Fibroblast of peridontal ligament (primary cell): ENCODE measurements around the gene HSPA12A.

Experiments
- DNase-seq: peaks from one replicate; pipeline ENCODE4 v3.0.0-alpha.2; 2010; ENCODE audit errors: extremely low read depth

Gene HSPA12A, protein sequence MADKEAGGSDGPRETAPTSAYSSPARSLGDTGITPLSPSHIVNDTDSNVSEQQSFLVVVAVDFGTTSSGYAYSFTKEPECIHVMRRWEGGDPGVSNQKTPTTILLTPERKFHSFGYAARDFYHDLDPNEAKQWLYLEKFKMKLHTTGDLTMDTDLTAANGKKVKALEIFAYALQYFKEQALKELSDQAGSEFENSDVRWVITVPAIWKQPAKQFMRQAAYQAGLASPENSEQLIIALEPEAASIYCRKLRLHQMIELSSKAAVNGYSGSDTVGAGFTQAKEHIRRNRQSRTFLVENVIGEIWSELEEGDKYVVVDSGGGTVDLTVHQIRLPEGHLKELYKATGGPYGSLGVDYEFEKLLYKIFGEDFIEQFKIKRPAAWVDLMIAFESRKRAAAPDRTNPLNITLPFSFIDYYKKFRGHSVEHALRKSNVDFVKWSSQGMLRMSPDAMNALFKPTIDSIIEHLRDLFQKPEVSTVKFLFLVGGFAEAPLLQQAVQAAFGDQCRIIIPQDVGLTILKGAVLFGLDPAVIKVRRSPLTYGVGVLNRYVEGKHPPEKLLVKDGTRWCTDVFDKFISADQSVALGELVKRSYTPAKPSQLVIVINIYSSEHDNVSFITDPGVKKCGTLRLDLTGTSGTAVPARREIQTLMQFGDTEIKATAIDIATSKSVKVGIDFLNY

GRCh38 chr10:116742367-116743265 lies at the start of gene HSPA12A:
Gene HSPA12A (minus strand): TSS chr10:116742566. CDS start chr10:116742469, 97 bp downstream.
- DNase-seq: peak; percentile 67

DNA sequence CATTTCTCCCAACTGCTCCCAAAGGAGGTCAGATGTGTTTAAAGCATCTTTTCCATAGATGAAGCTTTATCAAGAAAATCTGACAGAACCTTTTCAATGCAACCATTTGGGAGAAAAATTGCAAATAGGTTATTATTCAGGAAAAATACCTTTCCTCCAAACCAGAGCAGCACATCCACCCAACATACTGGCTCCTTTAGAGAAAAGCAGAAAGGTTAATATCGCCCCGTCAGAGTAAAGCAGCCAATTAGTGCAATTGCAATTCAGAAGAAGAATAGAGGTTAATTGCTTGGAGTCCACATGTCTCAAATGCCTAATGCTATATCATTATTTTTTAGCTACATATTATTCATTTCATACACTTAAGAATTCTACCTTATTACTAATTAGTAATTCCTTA lies 48.9 kb upstream of the HSPA12A start:
- DNase-seq: no peak

DNA sequence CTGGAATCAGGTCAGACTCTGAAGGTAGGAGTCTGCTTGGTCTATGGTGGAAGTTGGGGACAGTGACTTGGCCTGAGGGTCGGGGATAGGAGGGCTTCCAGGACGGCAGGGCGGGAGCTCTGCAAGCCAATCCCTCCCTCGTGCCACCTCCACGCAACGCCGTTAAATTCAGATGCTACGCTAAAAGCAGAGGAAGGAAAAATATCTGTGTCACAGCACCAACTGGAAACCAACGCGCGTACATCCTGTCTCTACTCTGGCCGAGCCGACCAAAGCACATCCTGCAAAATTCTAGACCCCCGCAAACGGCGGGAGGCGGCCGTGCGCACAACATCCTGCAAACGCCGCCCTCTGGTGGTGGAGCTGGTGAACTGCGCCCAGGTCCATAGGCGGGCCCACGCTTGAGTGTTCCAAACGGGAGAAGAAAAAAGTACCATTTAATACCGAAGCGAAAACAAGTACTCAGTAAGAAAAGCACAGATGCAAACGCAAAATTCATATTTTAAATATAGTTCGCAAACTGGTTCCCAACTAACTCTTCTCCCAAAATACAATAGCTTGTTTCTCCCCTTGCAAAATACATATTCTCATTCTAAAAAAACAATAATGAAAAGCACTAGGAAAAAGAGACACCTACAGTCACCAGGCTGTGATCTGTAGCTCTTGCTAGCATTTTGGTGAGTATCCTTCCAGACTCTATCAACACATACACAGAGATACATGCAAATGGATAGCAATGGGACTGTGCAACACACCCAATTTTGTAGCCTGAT lies 45.7 kb upstream of the HSPA12A start:
- peak; percentile 65 for DNase-seq

DNA sequence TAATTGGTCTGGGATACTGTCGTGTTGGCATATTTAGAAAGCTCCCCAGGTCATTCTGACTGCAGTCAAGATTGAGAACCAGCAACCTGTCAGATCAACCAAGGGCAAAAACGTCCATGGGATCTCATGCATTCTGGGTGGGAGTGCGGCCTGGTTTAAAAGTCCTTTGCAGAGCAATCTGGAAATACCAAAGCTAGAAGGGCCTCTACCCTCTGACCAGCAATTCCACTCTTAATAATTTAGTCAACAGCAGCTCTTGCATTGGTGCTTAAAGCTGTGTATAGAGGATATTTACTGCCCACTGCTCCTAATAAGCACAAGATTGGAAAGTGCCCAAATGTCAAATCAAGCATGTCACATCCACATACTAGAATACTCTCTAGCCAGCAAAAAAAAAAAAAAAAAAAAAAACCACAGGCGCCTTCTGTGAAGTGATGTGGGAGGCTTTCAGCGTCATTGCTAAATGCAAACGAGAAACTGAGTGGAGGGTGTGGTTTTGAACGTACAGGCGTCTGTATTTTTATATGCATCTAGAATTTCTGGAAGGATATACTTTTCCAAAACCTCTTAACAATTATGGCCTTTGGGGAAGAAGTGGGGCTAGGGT lies 44.8 kb upstream of the HSPA12A start:
- no peak for DNase-seq

GRCh38 chr10:116785867-116786266 lies 43.5 kb upstream of the HSPA12A start:
- DNase-seq: no peak

GRCh38 chr10:116785282-116785681 lies 42.9 kb upstream of the HSPA12A start:
- no peak for DNase-seq

DNA sequence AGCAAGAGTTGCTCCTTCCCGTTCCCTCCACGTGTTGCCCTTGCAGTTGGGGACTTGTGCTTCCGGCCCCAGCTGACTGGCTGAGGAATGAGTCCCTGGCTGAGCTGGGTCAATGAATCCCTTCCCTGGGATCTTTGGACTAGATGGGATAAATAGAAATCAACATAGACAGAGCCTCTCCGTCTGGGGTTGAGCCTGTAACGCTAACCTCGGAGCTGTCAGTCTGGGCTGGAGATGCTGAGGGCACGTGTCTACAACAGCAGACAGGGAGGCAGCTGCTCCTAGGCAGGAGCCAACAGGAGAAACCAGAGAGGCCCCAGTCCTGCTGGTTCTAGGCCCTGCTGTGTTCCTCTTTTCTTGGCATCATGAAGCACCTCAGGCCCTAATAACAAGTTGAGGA lies 42.3 kb upstream of the HSPA12A start:
- DNase-seq: no peak

- DNase-seq: no peak
These were observed 41.7 kb upstream of the HSPA12A start for GRCh38 chr10:116784035-116784434.

DNA sequence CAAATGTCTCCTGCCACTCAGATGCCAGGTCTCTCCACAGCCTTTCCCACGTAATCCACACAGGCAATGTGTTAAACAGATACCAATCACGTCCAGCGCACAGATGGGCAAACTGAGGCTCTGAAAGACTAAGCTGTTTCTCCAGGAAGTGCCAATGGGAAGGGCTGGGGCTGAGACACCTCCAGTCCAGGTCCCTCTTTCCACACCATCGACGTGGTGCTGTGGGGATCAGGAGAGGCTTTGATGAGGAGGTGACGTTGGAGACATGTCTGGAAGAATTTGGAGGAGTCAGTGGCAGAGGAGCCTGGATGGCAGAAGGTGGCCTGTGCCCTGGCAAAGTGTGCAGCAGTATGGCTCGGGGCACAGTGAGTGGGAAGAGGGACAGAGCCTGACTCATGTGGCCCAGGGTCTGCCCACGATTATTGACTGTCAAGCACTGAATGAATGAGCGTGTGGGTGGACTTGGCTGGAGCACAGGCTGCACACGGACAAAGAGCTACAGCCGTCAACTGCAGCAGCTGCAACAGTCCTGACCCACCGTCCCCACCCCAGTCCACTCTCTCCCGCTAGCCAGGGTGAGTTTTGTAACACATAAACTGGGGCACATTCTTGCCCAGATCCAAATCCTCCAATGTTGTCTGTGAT lies 40.8 kb upstream of the HSPA12A start:
- no peak for DNase-seq

GRCh38 chr10:116781370-116781884 lies 39.1 kb upstream of the HSPA12A start:
- DNase-seq: no peak

- no peak for DNase-seq
These were observed 38.4 kb upstream of the HSPA12A start for GRCh38 chr10:116780691-116781205.

DNA sequence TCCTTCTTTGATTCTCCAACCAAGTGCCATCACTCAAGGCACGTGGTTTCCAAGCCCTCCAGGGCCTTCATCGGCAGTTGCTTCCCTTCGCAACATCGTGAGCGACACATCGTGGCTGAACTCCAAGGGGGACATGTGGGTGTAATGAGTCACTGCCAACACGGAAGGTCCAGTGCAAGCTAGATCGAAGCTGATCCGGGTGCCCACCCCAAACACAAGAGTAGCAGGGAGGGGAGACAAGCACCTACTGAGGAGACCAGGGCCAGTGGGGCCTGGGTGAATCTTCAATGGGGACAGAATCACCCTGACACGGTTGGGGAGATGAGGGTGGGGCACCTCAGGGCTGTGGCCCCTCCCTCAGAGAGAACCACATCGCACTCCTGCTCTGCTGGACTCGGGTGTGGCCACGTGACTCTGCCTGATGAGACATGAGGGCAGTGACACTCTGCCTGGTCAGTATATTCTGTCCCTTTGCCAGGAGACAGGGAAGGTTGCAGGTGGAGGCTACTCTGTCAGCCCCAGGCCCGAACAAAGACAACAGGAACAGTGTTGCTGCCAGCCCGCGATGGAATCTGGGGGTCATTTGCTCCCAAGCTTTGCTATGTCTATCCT lies 36.8 kb upstream of the HSPA12A start:
- no peak for DNase-seq

DNA sequence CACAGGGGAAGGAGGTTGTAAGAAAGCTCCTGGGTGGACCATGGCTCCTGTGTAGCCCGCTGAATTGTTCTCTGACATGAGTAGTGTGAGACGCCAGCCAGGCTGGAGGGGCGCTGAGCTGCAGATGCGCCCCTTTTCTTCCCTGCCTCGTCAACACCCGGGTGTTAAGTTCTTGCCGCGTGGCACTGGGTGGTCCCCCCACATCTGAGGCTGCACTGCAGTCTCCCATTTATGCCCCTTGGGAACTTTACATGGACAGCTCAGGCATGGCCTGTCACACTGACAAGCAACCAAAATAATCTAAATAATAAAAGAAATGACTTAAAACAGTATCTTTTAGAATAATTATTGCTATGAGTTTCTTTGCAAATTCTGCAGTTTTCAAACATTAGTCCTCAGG lies 34.6 kb upstream of the HSPA12A start:
- no peak for DNase-seq

- no peak for DNase-seq
These were observed 33.4 kb upstream of the HSPA12A start for GRCh38 chr10:116775488-116776400.

DNA sequence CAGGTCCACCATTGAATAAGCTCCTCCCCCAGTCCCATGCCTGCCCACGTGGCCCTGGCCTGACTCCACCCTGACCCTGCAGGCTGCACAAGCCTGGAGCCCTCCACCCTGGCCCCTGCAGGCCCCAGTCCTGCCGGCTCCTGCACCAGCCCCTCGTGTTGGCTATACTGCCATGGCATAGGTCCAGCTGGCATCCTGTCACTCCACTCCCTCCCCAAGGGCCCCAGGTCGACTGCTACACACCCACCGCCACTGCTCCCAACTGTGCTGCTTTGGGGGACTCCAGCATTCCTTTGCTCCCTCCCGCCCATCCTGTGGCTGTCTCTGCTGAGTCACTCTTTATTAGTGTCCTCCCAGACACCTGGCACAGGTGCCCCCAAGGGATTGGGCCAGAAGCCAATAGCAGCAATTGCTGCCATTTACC lies 32.4 kb upstream of the HSPA12A start:
- no peak for DNase-seq

GRCh38 chr10:116772909-116773705 lies 30.7 kb upstream of the HSPA12A start:
- DNase-seq: no peak

GRCh38 chr10:116771959-116772585 lies 29.7 kb upstream of the HSPA12A start:
- DNase-seq: no peak
